GM12872 (cell line): ENCODE results near the gene ANKRD24.
A peak's percentile ranks its signal among the peaks of the same experiment; 100 is the strongest.

Source experiments
- TF ChIP-seq, protein P1 (sequence below): IDR thresholded peaks from 3 replicates; pipeline ENCODE4 v1.5.1; 2011; ENCODE audit warnings: low read depth, mild to moderate bottlenecking, low read length, moderate library complexity; ENCODE audit not compliant: insufficient read depth

The ANKRD24 gene

DNA sequence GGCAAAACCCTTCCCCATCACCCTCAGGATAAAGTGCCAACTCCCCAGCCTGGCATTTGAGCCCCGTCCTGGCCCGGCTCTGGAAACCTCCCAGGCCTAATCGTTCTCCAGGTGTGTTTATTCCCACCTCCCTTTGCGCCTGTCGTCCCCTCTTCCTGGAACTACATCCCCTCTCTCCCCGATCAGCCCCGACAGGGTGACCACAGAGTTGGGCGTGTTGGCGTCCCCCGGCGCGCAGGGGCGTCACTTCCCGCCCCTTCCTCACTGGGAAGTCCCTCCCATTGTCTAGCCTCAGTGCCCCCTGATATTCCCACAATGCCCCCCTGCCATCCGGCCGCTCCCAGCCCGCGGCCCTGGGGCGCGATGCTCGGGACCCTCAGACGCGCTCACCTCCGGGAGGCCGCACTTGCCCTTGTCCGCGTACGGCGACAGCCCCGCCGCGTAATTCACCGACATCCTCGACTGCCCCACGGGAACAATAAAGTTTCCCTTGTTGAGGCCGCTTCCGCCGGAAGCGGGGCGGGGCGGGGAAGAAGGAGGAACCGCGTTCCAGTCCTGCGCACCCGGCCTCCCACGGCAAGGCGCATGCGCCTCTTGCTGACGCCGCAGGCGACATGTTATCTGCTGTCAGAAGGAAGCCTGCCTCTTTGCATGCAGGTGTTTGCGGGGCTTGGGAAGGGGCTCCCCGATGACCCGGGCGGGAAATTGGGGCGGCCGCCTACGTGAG, at the start of gene ANKRD24, which contains the start of gene SIRT6:
Gene ANKRD24, plus strand, starts transcription at position 606 of the 727 bp plus-strand sequence. CDS start 3,737 bp downstream, outside the sequence.
Gene SIRT6, minus strand, starts transcription at position 480 of the 727 bp plus-strand sequence. Its CDS starts 24 bp downstream, at position 456.
- TF ChIP-seq, protein P1, sequence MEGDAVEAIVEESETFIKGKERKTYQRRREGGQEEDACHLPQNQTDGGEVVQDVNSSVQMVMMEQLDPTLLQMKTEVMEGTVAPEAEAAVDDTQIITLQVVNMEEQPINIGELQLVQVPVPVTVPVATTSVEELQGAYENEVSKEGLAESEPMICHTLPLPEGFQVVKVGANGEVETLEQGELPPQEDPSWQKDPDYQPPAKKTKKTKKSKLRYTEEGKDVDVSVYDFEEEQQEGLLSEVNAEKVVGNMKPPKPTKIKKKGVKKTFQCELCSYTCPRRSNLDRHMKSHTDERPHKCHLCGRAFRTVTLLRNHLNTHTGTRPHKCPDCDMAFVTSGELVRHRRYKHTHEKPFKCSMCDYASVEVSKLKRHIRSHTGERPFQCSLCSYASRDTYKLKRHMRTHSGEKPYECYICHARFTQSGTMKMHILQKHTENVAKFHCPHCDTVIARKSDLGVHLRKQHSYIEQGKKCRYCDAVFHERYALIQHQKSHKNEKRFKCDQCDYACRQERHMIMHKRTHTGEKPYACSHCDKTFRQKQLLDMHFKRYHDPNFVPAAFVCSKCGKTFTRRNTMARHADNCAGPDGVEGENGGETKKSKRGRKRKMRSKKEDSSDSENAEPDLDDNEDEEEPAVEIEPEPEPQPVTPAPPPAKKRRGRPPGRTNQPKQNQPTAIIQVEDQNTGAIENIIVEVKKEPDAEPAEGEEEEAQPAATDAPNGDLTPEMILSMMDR = no peak

DNA sequence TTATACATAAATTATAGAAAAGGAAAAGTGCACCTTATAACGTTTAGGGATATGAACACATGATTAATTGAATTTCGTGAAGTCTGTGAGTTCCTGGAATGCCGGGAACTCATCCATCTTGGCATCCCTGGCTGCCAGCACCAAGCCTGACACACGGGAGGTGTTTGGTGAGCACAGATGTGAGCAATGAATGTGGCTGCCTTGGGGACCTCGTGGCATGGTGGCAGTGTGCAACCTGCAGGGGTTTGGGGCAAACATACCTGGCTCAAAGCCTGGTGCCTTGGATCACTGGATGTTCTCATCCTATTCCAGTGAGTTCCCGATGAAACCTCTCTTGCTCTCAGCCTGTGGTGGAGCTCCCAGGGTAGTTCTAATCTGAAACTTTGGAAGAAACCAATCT, 48.1 kb upstream of the ANKRD24 start:
- TF ChIP-seq, protein P1 = no peak

DNA sequence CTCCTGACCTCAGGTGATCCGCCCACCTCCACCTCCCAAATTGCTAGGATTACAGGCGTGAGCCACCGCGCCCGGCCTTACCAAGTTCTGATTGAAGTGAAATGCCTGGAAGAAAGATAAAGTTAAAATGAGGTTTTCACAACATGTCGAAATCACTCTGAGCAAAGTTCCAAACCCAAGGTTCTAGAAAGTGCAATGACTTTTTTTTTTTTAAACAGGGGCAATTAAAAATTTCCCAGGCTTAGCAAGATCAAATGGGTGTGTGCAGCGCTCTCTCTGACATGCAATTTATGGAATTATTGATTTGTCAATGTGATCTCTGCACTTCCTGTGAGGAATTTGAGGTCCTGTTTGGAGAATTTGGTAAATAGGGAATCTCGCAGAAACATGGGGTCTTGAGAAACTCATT, 45.8 kb upstream of the ANKRD24 start:
- TF ChIP-seq, protein P1 = no peak

DNA sequence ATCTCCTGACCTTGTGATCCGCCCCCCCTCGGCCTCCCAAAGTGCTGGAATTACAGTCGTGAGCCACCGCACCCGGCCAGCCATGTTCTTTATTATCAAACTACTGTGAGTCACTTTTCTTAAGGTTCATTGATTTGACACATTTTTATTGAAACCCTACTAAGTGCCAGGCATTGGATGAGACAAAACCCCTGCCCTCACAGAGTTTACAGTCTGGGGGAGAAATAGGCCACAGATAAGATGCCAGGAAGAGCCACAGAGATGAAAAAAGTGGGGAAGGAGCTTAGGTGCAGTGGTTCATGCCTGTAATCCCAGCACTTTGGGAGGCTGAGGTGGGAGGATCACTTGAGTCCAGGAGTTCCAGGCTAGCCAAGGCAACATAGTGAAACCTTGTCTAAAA, 44.0 kb upstream of the ANKRD24 start:
- TF ChIP-seq, protein P1 = no peak

DNA sequence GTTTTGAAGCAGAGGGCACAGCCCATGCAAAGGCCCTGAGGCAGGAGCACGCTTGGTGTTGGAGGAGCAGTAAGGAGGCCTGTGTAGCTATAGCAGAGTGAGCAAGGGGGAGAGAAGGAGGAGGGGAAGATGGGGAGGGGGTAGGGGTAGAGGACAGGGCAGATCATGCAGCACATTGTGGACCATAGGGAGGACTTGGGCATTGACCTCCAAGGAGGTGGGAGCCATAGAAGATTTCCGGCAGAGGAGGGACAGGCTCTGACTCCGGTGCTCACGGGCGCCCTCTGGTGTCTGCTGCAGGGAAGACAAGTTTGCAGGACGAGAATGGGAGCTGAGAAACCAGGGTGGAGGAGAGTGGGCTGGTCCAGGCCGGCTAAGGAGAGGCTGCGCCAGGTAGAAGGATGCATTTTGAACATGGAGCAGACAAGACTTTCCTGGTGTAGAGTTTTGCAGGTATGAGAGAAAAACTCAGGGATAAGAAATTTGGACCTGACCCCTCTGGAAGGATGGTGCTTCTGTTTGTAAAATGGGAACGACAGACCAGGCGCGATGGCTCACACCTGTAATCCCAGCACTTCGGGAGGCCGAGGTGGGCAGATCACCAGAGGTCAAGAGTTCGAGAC, 42.8 kb upstream of the ANKRD24 start:
- TF ChIP-seq, protein P1 = peak; percentile 96

DNA sequence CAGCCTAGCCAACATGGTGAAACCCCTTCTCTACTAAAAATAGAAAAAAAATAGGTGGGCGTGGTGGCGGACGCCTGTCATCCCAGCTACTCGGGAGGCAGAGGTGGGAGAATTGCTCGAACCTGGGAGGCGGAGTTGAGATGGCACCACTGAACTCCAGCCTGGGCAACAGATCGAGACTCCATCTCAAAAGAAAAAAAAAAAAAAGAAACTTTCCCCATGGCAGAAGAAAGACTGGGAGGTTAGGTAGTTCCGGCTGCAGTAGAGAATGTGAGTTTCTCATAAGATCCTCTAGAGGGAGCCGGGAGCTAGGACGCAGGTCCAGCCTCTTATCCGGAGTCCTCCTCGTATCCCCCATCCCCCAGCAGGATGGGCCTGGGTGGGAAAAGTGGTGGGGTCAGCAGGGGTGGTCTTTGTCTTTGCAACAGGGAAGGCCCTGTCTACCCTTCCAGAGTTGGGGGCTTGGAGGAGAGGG, 42.2 kb upstream of the ANKRD24 start:
- TF ChIP-seq, protein P1 = peak; percentile 83

DNA sequence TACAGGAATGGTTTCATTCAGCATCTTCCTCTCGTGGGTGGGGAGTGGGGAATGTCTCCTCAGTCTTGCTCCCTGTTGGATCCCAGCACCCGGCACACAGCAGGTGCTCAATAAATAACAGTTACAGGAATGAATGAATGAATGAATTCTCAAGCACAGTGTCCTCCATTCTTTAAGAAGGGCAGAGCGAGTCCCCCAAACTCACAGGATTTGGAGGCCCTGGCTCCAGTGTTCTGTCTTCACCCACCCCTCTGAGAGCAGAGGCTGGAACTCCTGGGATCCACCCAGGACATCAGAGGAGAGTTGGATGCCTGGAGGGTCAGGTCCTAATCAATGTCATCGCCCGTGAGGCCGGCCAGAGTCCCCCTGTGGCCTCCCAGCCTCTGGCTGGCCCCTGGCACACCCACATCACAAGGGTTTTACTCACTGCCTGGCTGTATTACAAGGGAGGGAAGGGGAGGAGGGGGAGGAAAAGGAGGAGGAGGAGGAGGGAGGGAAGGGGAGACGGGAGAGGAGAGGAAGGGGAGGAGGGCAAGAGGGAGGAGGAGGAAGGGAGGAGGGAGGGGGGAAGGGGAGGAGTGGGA, 37.7 kb upstream of the ANKRD24 start:
- TF ChIP-seq, protein P1 = no peak
